WTC11 (cell line): ENCODE data around the gene ZSCAN29. TPM values are rescaled to one million over a fixed set of nuclear protein-coding genes. Genes with fewer than 3 reads are reported as not detected.

Experiments
- ATAC-seq: fragments of 200-7000 bp; cut with Tn5 transposase; 2 replicates; pipeline ENCODE4 v1.10.0; 2021; ENCODE audit warnings: mild to moderate bottlenecking, moderate library complexity
- CTCF ChIA-PET: fragments of 300-600 bp; sonication (Branson Sonifier 250); formaldehyde crosslinking; loops from one replicate; lab custom pipeline; 2021; ENCODE audit warnings: antibody characterized with exemption; lab: Charles Lee
- POLR2A ChIA-PET: fragments of 350-600 bp; sonication (Branson Sonifier 250); formaldehyde crosslinking; loops from one replicate; lab custom pipeline; 2021; ENCODE audit warnings: antibody characterized with exemption; lab: Charles Lee
- DNase-seq: peaks from one replicate; pipeline ENCODE4 v3.0.0; 2021; ENCODE audit warnings: low spot score
- H3K27ac Mint-ChIP-seq: 2 replicates; pipeline ENCODE4 v1.8.0; 2021; ENCODE audit warnings: mixed read lengths
- H3K27me3 Mint-ChIP-seq: 2 replicates; pipeline ENCODE4 v1.8.0; 2021; ENCODE audit warnings: low read depth, mild to moderate bottlenecking, moderate library complexity, mixed read lengths
- H3K36me3 Mint-ChIP-seq: 2 replicates; pipeline ENCODE4 v1.8.0; 2021; ENCODE audit warnings: mixed read lengths
- H3K4me1 Mint-ChIP-seq: 2 replicates; pipeline ENCODE4 v1.8.0; 2022; ENCODE audit warnings: mixed read lengths
- H3K4me3 Mint-ChIP-seq: 2 replicates; pipeline ENCODE4 v1.8.0; 2021; ENCODE audit warnings: mild to moderate bottlenecking, moderate library complexity, mixed read lengths
- H3K9me3 Mint-ChIP-seq: 2 replicates; pipeline ENCODE4 v1.8.0; 2021; ENCODE audit warnings: mixed read lengths
- ATF1 ChIP-seq: sonication (generic); formaldehyde crosslinking; IDR thresholded peaks from 2 replicates; pipeline ENCODE4 v1.8.1; 2023; ENCODE audit warnings: mild to moderate bottlenecking, moderate library complexity, missing genetic modification reagents
- CREB1 ChIP-seq: sonication (generic); formaldehyde crosslinking; IDR thresholded peaks from 2 replicates; pipeline ENCODE4 v1.8.0; 2023; ENCODE audit warnings: mild to moderate bottlenecking, missing genetic modification reagents
- ESRRA ChIP-seq: sonication (generic); formaldehyde crosslinking; IDR thresholded peaks from 2 replicates; pipeline ENCODE4 v1.8.1; 2022; ENCODE audit warnings: mild to moderate bottlenecking, missing genetic modification reagents, borderline replicate concordance
- GABPB1 ChIP-seq: sonication (generic); formaldehyde crosslinking; IDR thresholded peaks from 2 replicates; pipeline ENCODE4 v1.8.1; 2023; ENCODE audit warnings: mild to moderate bottlenecking, missing genetic modification reagents
- GRHL2 ChIP-seq: fragments of 250-450 bp; sonication (Bioruptor Pico); IDR thresholded peaks from 2 replicates; pipeline ENCODE4 v1.8.0; 2022; ENCODE audit warnings: mild to moderate bottlenecking, moderate library complexity; ENCODE audit not compliant: insufficient replicate concordance, severe bottlenecking
- IRF2 ChIP-seq: sonication (generic); formaldehyde crosslinking; IDR thresholded peaks from 2 replicates; pipeline ENCODE4 v1.8.0; 2022; ENCODE audit warnings: low read depth, missing genetic modification reagents, borderline replicate concordance
- JAZF1 ChIP-seq: fragments of 250-450 bp; sonication (Bioruptor Pico); IDR thresholded peaks from 2 replicates; pipeline ENCODE4 v1.9.0; 2021; ENCODE audit warnings: moderate library complexity, mild to moderate bottlenecking, inconsistent platforms
- NFE2L1 ChIP-seq: sonication (generic); formaldehyde crosslinking; IDR thresholded peaks from 2 replicates; pipeline ENCODE4 v1.8.1; 2023; ENCODE audit warnings: missing genetic modification reagents
- NR2C2 ChIP-seq: sonication (generic); formaldehyde crosslinking; IDR thresholded peaks from 2 replicates; pipeline ENCODE4 v1.8.0; 2022; ENCODE audit warnings: mild to moderate bottlenecking, missing genetic modification reagents
- RELA ChIP-seq: sonication (generic); formaldehyde crosslinking; IDR thresholded peaks from 2 replicates; pipeline ENCODE4 v1.8.1; 2022; ENCODE audit warnings: missing genetic modification reagents, mild to moderate bottlenecking, borderline replicate concordance
- RORB ChIP-seq: fragments of 250-450 bp; sonication (Bioruptor Pico); IDR thresholded peaks from 2 replicates; pipeline ENCODE4 v1.9.0; 2021; ENCODE audit warnings: mild to moderate bottlenecking
- SOX15 ChIP-seq: fragments of 250-450 bp; sonication (Bioruptor Pico); IDR thresholded peaks from 2 replicates; pipeline ENCODE4 v1.9.0; 2021; ENCODE audit warnings: mild to moderate bottlenecking
- STAT6 ChIP-seq: sonication (generic); formaldehyde crosslinking; conservative IDR thresholded peaks from 2 replicates; pipeline ENCODE4 v1.8.1; 2023; ENCODE audit warnings: mild to moderate bottlenecking, low read depth, missing genetic modification reagents, moderate library complexity
- ZBTB21 ChIP-seq: sonication (generic); formaldehyde crosslinking; IDR thresholded peaks from 2 replicates; pipeline ENCODE4 v1.8.1; 2023; ENCODE audit warnings: mild to moderate bottlenecking, missing genetic modification reagents, borderline replicate concordance
- ZNF121 ChIP-seq: sonication (generic); formaldehyde crosslinking; IDR thresholded peaks from 2 replicates; pipeline ENCODE4 v1.8.0; 2023; ENCODE audit warnings: missing genetic modification reagents
- ZNF281 ChIP-seq: sonication (generic); formaldehyde crosslinking; IDR thresholded peaks from 2 replicates; pipeline ENCODE4 v1.8.0; 2023; ENCODE audit warnings: mild to moderate bottlenecking, missing genetic modification reagents
- ZSCAN18 ChIP-seq: fragments of 250-450 bp; sonication (Bioruptor Pico); IDR thresholded peaks from 2 replicates; pipeline ENCODE4 v2.1.2; 2022; ENCODE audit warnings: mild to moderate bottlenecking, moderate library complexity
- total RNA-seq: library from RNA; stranded (reverse); gene quantifications from 3 replicates; pipeline ENCODE4 v1.2.3, GENCODE V29; 2021
- TF ChIP-seq, protein P1 (sequence below): fragments of 250-450 bp; sonication (Bioruptor Pico); conservative IDR thresholded peaks from 2 replicates; pipeline ENCODE4 v1.9.0; 2021; ENCODE audit warnings: mild to moderate bottlenecking
- TF ChIP-seq, protein P2 (sequence below): sonication (generic); formaldehyde crosslinking; IDR thresholded peaks from 2 replicates; pipeline ENCODE4 v1.8.1; 2022; ENCODE audit warnings: mild to moderate bottlenecking, missing genetic modification reagents, moderate library complexity, borderline replicate concordance
- TF ChIP-seq, protein P3 (sequence below): sonication (generic); formaldehyde crosslinking; IDR thresholded peaks from 2 replicates; pipeline ENCODE4 v1.8.0; 2022; ENCODE audit warnings: mild to moderate bottlenecking, missing genetic modification reagents

The ZSCAN29 gene
- total RNA-seq, 1 experiment from 2014 or later: 39.7 TPM

GRCh38 chr15:43403616-43404015 is 32.8 kb upstream of the ZSCAN29 start:
- no peaks in the 10 kb centered on the region for H3K9me3 Mint-ChIP-seq
- H3K27ac Mint-ChIP-seq: no peak overlapping the region
- no peaks in the 10 kb centered on the region for H3K4me1 Mint-ChIP-seq
- no peak overlapping the region for H3K4me3 Mint-ChIP-seq
- ChIA-PET CTCF (no interaction called here), POLR2A (no interaction called here)
- no peaks in the 10 kb centered on the region for H3K27me3 Mint-ChIP-seq
- H3K36me3 Mint-ChIP-seq: peaks cover 82% of the 10 kb centered on the region
- no peak for ATAC-seq
- DNase-seq: no peak
- TF ChIP-seq ESRRA (CRISPR knock-in tag) (no peak), ZBTB21 (no peak), ZSCAN18 (CRISPR knock-in tag) (no peak), CREB1 (CRISPR knock-in tag) (no peak), GRHL2 (CRISPR knock-in tag) (no peak), SOX15 (CRISPR knock-in tag) (no peak), RORB (CRISPR knock-in tag) (no peak), NFE2L1 (no peak), ATF1 (CRISPR knock-in tag) (no peak), NR2C2 (CRISPR knock-in tag) (no peak), ZNF281 (CRISPR knock-in tag) (no peak), STAT6 (no peak), RELA (CRISPR knock-in tag) (no peak), ZNF121 (CRISPR knock-in tag) (no peak), JAZF1 (CRISPR knock-in tag) (no peak), GABPB1 (CRISPR knock-in tag) (no peak), IRF2 (CRISPR knock-in tag) (no peak)
- TF ChIP-seq, protein P1, sequence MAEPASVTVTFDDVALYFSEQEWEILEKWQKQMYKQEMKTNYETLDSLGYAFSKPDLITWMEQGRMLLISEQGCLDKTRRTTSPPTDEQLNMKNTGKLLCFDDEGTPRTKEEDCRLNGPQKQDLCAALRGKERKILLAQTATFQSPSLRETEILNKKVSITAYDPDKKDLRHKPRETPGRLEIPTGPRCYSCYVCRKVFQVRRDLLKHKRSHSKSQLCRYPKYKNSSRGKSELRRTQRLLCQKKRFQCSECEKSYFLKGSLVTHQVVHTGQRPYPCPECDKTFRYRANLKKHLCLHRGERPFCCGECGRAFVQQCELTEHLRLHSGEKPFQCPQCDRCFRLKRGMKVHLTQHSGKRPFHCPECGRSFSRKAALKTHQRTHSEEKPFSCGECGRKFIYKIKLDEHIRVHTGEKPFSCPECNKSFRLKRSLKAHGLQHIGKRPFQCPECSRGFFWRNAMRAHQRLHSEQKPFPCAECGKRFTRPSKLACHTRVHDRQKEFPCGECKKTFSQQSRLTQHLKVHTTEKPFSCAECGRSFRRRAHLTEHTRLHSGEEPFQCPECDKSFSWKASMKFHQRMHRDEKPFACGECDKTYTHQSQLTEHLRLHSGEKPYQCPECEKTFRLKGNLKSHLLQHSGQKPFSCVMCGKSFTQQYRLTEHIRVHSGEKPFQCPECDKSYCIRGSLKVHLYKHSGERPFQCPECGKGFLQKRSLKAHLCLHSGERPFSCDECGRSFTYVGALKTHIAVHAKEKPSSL (CRISPR knock-in tag): no peak
- TF ChIP-seq, protein P2, sequence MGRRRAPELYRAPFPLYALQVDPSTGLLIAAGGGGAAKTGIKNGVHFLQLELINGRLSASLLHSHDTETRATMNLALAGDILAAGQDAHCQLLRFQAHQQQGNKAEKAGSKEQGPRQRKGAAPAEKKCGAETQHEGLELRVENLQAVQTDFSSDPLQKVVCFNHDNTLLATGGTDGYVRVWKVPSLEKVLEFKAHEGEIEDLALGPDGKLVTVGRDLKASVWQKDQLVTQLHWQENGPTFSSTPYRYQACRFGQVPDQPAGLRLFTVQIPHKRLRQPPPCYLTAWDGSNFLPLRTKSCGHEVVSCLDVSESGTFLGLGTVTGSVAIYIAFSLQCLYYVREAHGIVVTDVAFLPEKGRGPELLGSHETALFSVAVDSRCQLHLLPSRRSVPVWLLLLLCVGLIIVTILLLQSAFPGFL: no peak
- TF ChIP-seq, protein P3, sequence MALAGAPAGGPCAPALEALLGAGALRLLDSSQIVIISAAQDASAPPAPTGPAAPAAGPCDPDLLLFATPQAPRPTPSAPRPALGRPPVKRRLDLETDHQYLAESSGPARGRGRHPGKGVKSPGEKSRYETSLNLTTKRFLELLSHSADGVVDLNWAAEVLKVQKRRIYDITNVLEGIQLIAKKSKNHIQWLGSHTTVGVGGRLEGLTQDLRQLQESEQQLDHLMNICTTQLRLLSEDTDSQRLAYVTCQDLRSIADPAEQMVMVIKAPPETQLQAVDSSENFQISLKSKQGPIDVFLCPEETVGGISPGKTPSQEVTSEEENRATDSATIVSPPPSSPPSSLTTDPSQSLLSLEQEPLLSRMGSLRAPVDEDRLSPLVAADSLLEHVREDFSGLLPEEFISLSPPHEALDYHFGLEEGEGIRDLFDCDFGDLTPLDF (CRISPR knock-in tag): no peak
- TF ChIP-seq, all 79 proteins: peak for 0
